Measurements from ENCODE around the gene PGA3. TPM values are rescaled to one million over a fixed set of nuclear protein-coding genes. Genes with fewer than 3 reads are reported as not detected.
"Not testable (repeated sequence)": the region's sequence is repeated elsewhere in the genome, so short reads cannot be mapped to it uniquely, and the experiment has no call there.

The PGA3 gene
- total RNA-seq, 2 experiments from 2014 or later, result not detected

- DNase-seq; H3K4me1 Mint-ChIP-seq (ENCODE audit: low read depth); H3K4me1 ChIP-seq (ENCODE audit: insufficient read depth, low read length); H3K9me3 ChIP-seq (ENCODE audit: control insufficient read depth in 1 of 2, insufficient read depth in 1 of 2, low read length in 2 of 2); H3K36me3 ChIP-seq (ENCODE audit: insufficient read depth, low read length); POLR2A ChIA-PET; H3K4me3 ChIP-seq (ENCODE audit: low read length); H3K27me3 Mint-ChIP-seq; CTCF ChIA-PET; H3K9me3 Mint-ChIP-seq; H3K27ac ChIP-seq (ENCODE audit: low read depth in 1 of 2, low read length in 2 of 2); H3K27ac Mint-ChIP-seq; intact Hi-C loops (cut with DNase I, micrococcal nuclease); H3K4me3 Mint-ChIP-seq; H3K36me3 Mint-ChIP-seq (ENCODE audit: low read depth); ATAC-seq (ENCODE audit: poor library complexity); H3K27me3 ChIP-seq (ENCODE audit: control insufficient read depth in 1 of 2, insufficient read depth in 2 of 2, low read length in 2 of 2): not testable (repeated sequence)
These were observed 8.9 kb downstream of the PGA3 start for GRCh38 chr11:61212202-61212601.

- H3K27ac Mint-ChIP-seq; H3K4me1 ChIP-seq (ENCODE audit: insufficient read depth, low read length); H3K27me3 Mint-ChIP-seq; H3K36me3 ChIP-seq (ENCODE audit: insufficient read depth, low read length); H3K4me3 ChIP-seq (ENCODE audit: low read length); H3K9me3 Mint-ChIP-seq; H3K9me3 ChIP-seq (ENCODE audit: control insufficient read depth in 1 of 2, insufficient read depth in 1 of 2, low read length in 2 of 2); H3K4me1 Mint-ChIP-seq (ENCODE audit: low read depth); intact Hi-C loops (cut with DNase I, micrococcal nuclease); DNase-seq; CTCF ChIA-PET; H3K36me3 Mint-ChIP-seq (ENCODE audit: low read depth); ATAC-seq (ENCODE audit: poor library complexity); POLR2A ChIA-PET; H3K4me3 Mint-ChIP-seq; H3K27me3 ChIP-seq (ENCODE audit: control insufficient read depth in 1 of 2, insufficient read depth in 2 of 2, low read length in 2 of 2); H3K27ac ChIP-seq (ENCODE audit: low read depth in 1 of 2, low read length in 2 of 2): not testable (repeated sequence)
These were observed 10.5 kb downstream of the PGA3 start for GRCh38 chr11:61213711-61214324.

GRCh38 chr11:61218306-61218705 lies 15.0 kb downstream of the PGA3 start:
- not testable (repeated sequence) for H3K27ac Mint-ChIP-seq; H3K4me1 Mint-ChIP-seq (ENCODE audit: low read depth); H3K4me3 ChIP-seq (ENCODE audit: low read length)

GRCh38 chr11:61219016-61219415 lies 15.7 kb downstream of the PGA3 start:
- CTCF ChIA-PET, DNase-seq, POLR2A ChIA-PET: not testable (repeated sequence)

More at GRCh38 chr11:61218306-61218705, 15.0 kb downstream of the PGA3 start:
- H3K9me3 Mint-ChIP-seq; H3K27me3 Mint-ChIP-seq; ATAC-seq (ENCODE audit: poor library complexity); DNase-seq; H3K4me3 Mint-ChIP-seq; H3K27me3 ChIP-seq (ENCODE audit: control insufficient read depth in 1 of 2, insufficient read depth in 2 of 2, low read length in 2 of 2); H3K27ac ChIP-seq (ENCODE audit: low read depth in 1 of 2, low read length in 2 of 2); POLR2A ChIA-PET; H3K36me3 Mint-ChIP-seq (ENCODE audit: low read depth); intact Hi-C loops (cut with DNase I, micrococcal nuclease); CTCF ChIA-PET; H3K9me3 ChIP-seq (ENCODE audit: control insufficient read depth in 1 of 2, insufficient read depth in 1 of 2, low read length in 2 of 2); H3K4me1 ChIP-seq (ENCODE audit: insufficient read depth, low read length); H3K36me3 ChIP-seq (ENCODE audit: insufficient read depth, low read length): not testable (repeated sequence)

GRCh38 chr11:61222047-61222446 lies 18.7 kb downstream of the PGA3 start, which contains the start of gene PGA4:
Gene PGA4 (plus strand): TSS chr11:61222347. CDS start chr11:61222401, 54 bp downstream.
- H3K36me3 ChIP-seq (ENCODE audit: insufficient read depth, low read length); POLR2A ChIA-PET; H3K4me3 ChIP-seq (ENCODE audit: low read length); H3K9me3 ChIP-seq (ENCODE audit: control insufficient read depth in 1 of 2, insufficient read depth in 1 of 2, low read length in 2 of 2); H3K27ac ChIP-seq (ENCODE audit: low read depth in 1 of 2, low read length in 2 of 2); ATAC-seq (ENCODE audit: poor library complexity); H3K27me3 ChIP-seq (ENCODE audit: control insufficient read depth in 1 of 2, insufficient read depth in 2 of 2, low read length in 2 of 2); CTCF ChIA-PET; H3K9me3 Mint-ChIP-seq; H3K4me3 Mint-ChIP-seq; H3K4me1 ChIP-seq (ENCODE audit: insufficient read depth, low read length); H3K4me1 Mint-ChIP-seq (ENCODE audit: low read depth); intact Hi-C loops (cut with DNase I, micrococcal nuclease); H3K27ac Mint-ChIP-seq; H3K36me3 Mint-ChIP-seq (ENCODE audit: low read depth); H3K27me3 Mint-ChIP-seq; DNase-seq: not testable (repeated sequence)

More at GRCh38 chr11:61219016-61219415, 15.7 kb downstream of the PGA3 start:
- ATAC-seq (ENCODE audit: poor library complexity); H3K4me3 ChIP-seq (ENCODE audit: low read length); H3K4me3 Mint-ChIP-seq; H3K4me1 ChIP-seq (ENCODE audit: insufficient read depth, low read length); H3K9me3 Mint-ChIP-seq; intact Hi-C loops (cut with DNase I, micrococcal nuclease); H3K4me1 Mint-ChIP-seq (ENCODE audit: low read depth); H3K27me3 ChIP-seq (ENCODE audit: control insufficient read depth in 1 of 2, insufficient read depth in 2 of 2, low read length in 2 of 2); H3K27me3 Mint-ChIP-seq; H3K9me3 ChIP-seq (ENCODE audit: control insufficient read depth in 1 of 2, insufficient read depth in 1 of 2, low read length in 2 of 2); H3K36me3 ChIP-seq (ENCODE audit: insufficient read depth, low read length); H3K36me3 Mint-ChIP-seq (ENCODE audit: low read depth); H3K27ac ChIP-seq (ENCODE audit: low read depth in 1 of 2, low read length in 2 of 2); H3K27ac Mint-ChIP-seq: not testable (repeated sequence)

GRCh38 chr11:61222692-61223091 lies 19.4 kb downstream of the PGA3 start:
- H3K36me3 Mint-ChIP-seq (ENCODE audit: low read depth); H3K4me3 Mint-ChIP-seq; CTCF ChIA-PET; POLR2A ChIA-PET; H3K4me3 ChIP-seq (ENCODE audit: low read length); ATAC-seq (ENCODE audit: poor library complexity); H3K27me3 ChIP-seq (ENCODE audit: control insufficient read depth in 1 of 2, insufficient read depth in 2 of 2, low read length in 2 of 2); H3K36me3 ChIP-seq (ENCODE audit: insufficient read depth, low read length); H3K4me1 Mint-ChIP-seq (ENCODE audit: low read depth); H3K9me3 Mint-ChIP-seq; H3K9me3 ChIP-seq (ENCODE audit: control insufficient read depth in 1 of 2, insufficient read depth in 1 of 2, low read length in 2 of 2); H3K27me3 Mint-ChIP-seq; H3K27ac Mint-ChIP-seq; intact Hi-C loops (cut with DNase I, micrococcal nuclease); DNase-seq; H3K4me1 ChIP-seq (ENCODE audit: insufficient read depth, low read length); H3K27ac ChIP-seq (ENCODE audit: low read depth in 1 of 2, low read length in 2 of 2): not testable (repeated sequence)

- H3K27ac Mint-ChIP-seq; H3K27me3 ChIP-seq (ENCODE audit: control insufficient read depth in 1 of 2, insufficient read depth in 2 of 2, low read length in 2 of 2); H3K27ac ChIP-seq (ENCODE audit: low read depth in 1 of 2, low read length in 2 of 2); ATAC-seq (ENCODE audit: poor library complexity); intact Hi-C loops (cut with DNase I, micrococcal nuclease); H3K4me3 ChIP-seq (ENCODE audit: low read length); H3K9me3 ChIP-seq (ENCODE audit: control insufficient read depth in 1 of 2, insufficient read depth in 1 of 2, low read length in 2 of 2); H3K36me3 Mint-ChIP-seq (ENCODE audit: low read depth); DNase-seq; H3K4me1 Mint-ChIP-seq (ENCODE audit: low read depth); H3K36me3 ChIP-seq (ENCODE audit: insufficient read depth, low read length); H3K4me3 Mint-ChIP-seq; CTCF ChIA-PET; H3K27me3 Mint-ChIP-seq; H3K9me3 Mint-ChIP-seq; POLR2A ChIA-PET; H3K4me1 ChIP-seq (ENCODE audit: insufficient read depth, low read length): not testable (repeated sequence)
These were observed 23.3 kb downstream of the PGA3 start for GRCh38 chr11:61226457-61227137.
